Naive thymus-derived CD8-positive, alpha-beta T cell (primary cell): ENCODE measurements around the gene RGN. TPM values are rescaled to one million over a fixed set of nuclear protein-coding genes. Genes with fewer than 3 reads are reported as not detected.
A peak's percentile ranks its signal among the peaks of the same experiment; 100 is the strongest.

ENCODE experiments used
- ATAC-seq, 2 donors: fragments of 150-1000 bp; cut with Tn5 transposase in 1 of 2; sonication (Bioruptor Pico), chemical (Tn5 transposase) in 1 of 2; 1 replicate in 1 of 2; 2 replicates in 1 of 2; pipeline ENCODE4 v1.10.0; 2021; ENCODE audit warnings: mild to moderate bottlenecking in 2 of 2, moderate library complexity in 2 of 2
- POLR2A ChIA-PET: fragments of 350-600 bp; sonication (Branson Sonifier 250); formaldehyde crosslinking; loops from one replicate; lab custom pipeline; 2021; ENCODE audit warnings: antibody characterized with exemption; lab: Charles Lee
- DNase-seq, 10 donors: peaks; one replicate each; pipeline versions ENCODE4 v3.0.0 to v3.0.0-alpha.2; 2020 to 2022
- H3K27ac Mint-ChIP-seq, 10 donors: one replicate each; pipeline ENCODE4 v1.8.0; 2020 to 2022; ENCODE audit warnings: mild to moderate bottlenecking in 10 of 10, mixed read lengths in 10 of 10, moderate library complexity in 4 of 10, inconsistent platforms in 1 of 10
- H3K27me3 Mint-ChIP-seq, 5 donors: one replicate each; pipeline ENCODE4 v1.8.0; 2021 to 2022; ENCODE audit warnings: mixed read lengths in 5 of 5
- H3K36me3 Mint-ChIP-seq, 3 donors: one replicate each; pipeline ENCODE4 v1.8.0; 2020 to 2022; ENCODE audit warnings: mixed read lengths in 3 of 3, mild to moderate bottlenecking in 2 of 3, inconsistent platforms in 1 of 3
- H3K4me1 Mint-ChIP-seq, 4 donors: one replicate each; pipeline ENCODE4 v1.8.0; 2021 to 2022; ENCODE audit warnings: mixed read lengths in 4 of 4
- H3K4me3 Mint-ChIP-seq, 10 donors: one replicate each; pipeline ENCODE4 v1.8.0; 2020 to 2022; ENCODE audit warnings: mild to moderate bottlenecking in 10 of 10, mixed read lengths in 10 of 10, moderate library complexity in 6 of 10, inconsistent platforms in 1 of 10
- H3K9me3 Mint-ChIP-seq, 9 donors: one replicate each; pipeline ENCODE4 v1.8.0; 2020 to 2022; ENCODE audit warnings: mixed read lengths in 9 of 9, mild to moderate bottlenecking in 3 of 9, inconsistent platforms in 1 of 9, moderate library complexity in 1 of 9
- polyA plus RNA-seq, 3 donors: library from polyadenylated mRNA; unstranded; fragments of 300-500 nt; fragmentation: Illumina TruSeq; gene quantifications; one replicate each; pipeline ENCODE4 v1.2.3, GENCODE V29; 2021
- total RNA-seq, 8 experiments: library from RNA in 2 of 8; stranded (reverse) in 2 of 8; gene quantifications; one replicate each; pipeline ENCODE4 v1.2.3 and lab custom pipeline; 2021 to 2026

RGN gene
- total RNA-seq (not detected), polyA plus RNA-seq (not detected), total RNA-seq (lab: John Stamatoyannopoulos, UW) (0 to 0.07 (median 0) reads per million in 6 experiments)

DNA sequence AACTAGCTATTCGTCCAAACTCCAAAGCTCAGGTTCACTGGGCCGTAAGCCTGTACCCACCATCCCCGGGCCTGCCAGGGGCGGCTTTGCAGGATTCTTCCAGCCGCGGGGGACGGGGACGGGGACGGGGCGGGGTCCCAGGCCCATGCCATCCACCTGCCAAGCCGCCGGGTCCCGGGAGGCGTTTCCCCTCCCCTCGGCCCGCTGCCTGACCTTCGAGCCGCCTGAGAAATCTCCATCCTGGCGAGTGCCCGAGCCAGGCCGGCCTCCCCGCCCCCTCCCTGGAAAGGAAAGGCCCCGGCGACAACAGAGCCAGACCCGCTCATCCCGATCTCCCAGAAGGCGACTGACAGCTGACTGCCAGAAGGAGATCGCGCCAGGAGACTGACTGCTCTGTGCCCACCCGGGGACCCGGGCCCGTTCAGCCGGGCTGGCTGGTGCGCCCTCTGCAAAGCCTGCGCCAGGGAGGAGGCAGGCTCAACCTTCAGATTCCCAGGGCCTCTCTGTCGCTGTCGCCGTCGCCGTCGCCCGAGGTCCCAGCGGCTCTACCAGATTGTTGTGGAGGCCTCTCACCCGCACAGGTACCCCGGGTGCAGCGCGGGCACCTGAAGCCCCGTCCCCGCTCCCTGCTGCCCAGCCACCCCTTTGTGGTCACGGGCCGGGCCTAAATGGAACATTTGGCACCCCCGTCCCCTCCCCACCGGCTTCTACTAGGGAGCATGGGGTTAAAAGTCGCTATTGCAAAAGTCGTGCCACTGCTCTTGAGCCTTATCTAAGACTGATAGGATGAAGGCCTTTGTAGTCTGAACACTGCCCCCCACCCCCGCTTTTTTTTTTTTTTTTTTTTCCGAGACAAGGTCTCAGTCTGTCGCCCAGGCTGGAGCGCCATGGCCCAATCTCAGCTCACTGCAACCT is at the start of gene RGN:
RGN (plus strand) TSS at position 315 of the 915 bp plus-strand sequence. CDS start 2,702 bp downstream, outside the sequence.
- H3K4me1 Mint-ChIP-seq: peaks cover 0 to 2% (median 0%) of the 10 kb centered on the region in 4 donors
- no peaks in the 10 kb centered on the region for H3K9me3 Mint-ChIP-seq
- H3K27ac Mint-ChIP-seq: no peak within 1 kb of the TSS
- no peak for DNase-seq
- no peak for ATAC-seq
- H3K4me3 Mint-ChIP-seq: no peak within 1 kb of the TSS
- POLR2A ChIA-PET: no interaction called here
- H3K27me3 Mint-ChIP-seq: no peaks in the 10 kb centered on the region
- no peaks in the 10 kb centered on the region for H3K36me3 Mint-ChIP-seq

DNA sequence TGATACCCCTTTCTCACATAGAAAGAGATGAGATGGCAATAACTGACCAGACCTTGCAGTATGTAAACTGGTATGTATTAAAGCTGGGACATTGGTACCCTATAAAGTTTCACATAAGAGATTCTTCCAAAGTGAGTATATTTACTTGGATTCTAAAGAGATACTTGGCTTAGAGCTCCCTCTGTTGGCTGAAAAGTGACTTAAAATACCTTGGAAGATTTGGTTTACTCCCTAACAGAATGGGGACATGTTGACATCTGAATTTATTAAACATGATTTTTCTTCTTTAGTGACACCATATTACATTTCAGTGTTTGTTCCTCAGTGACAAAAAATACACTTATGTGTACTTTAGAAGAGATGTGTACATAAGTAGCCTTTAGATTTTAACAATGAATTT is 47.9 kb upstream of the RGN start:
- Mint-ChIP-seq H3K27ac (no peak overlapping the region), H3K36me3 (no peaks in the 10 kb centered on the region), H3K9me3 (no peaks in the 10 kb centered on the region), H3K4me3 (no peak overlapping the region), H3K27me3 (peaks cover 0 to 2% (median 0%) of the 10 kb centered on the region in 5 donors), H3K4me1 (no peaks in the 10 kb centered on the region)
- no peak for ATAC-seq
- POLR2A ChIA-PET: interaction anchor here (0.5 kb wide), 1 partner anchor 282 kb away, joined by 3 read pairs; no protein-coding TSS in a partner anchor
- peak in 5 of 10 donors; percentile 1 to 45 (median 34) for DNase-seq

DNA sequence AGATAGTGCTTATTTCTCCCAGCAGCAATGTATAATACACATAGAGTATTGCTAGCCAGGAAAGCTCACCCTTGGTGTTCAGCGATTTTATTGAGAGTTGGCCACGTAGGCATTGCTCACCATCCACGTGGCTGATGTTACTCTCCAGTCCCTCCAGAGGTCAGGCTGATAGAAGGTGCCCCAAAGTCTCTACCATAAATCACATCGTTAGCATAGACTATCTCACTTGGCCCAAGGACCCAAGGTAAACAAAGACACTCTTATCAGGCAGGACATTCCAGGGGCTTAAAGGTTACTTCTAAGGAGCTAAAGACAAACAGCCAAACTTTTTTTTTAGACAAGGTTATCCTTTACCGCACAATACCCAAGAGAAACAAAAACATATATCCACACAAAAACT is 30.3 kb upstream of the RGN start:
- Mint-ChIP-seq H3K9me3 (peaks cover 2 to 23% (median 14%) of the 10 kb centered on the region in 9 donors), H3K4me1 (no peaks in the 10 kb centered on the region), H3K36me3 (peaks cover 3 to 18% (median 4%) of the 10 kb centered on the region in 3 donors), H3K27me3 (peaks cover 0 to 5% (median 1%) of the 10 kb centered on the region in 5 donors), H3K4me3 (no peak overlapping the region), H3K27ac (no peak overlapping the region)
- ATAC-seq (no peak), DNase-seq (no peak)
- POLR2A ChIA-PET: no interaction called here

DNA sequence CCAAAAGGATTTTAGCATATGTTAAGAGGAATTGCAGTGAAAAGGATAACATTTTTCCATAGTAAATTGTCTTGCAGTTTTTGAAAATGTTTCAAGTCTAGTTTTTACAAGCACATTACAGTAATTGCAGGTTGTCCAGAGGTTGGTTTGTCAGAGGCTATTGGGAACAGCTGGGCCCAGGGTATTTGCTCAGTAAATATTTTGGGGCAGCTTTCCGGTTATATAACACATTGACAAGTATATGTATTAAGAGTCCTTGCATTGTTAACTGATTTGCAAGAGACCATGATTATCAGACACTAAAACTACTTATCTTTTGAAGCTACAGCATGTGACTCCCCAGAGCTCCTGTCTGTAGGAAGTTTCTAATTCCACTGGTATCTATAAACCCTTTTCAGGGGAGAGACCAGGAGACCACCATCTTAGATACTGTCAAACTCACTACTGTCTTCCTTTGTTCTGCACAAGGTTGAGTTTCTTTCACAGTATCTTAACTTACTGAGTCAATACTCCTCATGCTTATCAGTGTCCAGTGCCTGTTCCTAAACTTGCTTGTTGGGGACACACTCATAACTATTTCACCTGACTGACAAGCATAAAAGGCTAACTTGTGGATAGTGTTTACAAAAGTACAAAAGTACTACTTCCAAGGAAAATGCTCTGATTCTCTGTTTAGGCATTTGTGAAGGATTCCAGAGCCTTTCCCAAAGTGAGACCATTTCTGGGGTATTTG is 18.9 kb upstream of the RGN start:
- Mint-ChIP-seq H3K9me3 (no peaks in the 10 kb centered on the region), H3K4me3 (no peak overlapping the region), H3K27me3 (no peaks in the 10 kb centered on the region), H3K27ac (no peak overlapping the region), H3K36me3 (no peaks in the 10 kb centered on the region), H3K4me1 (no peaks in the 10 kb centered on the region)
- POLR2A ChIA-PET: interaction anchor here (0.7 kb wide), 1 partner anchor 1470 kb away, joined by 4 read pairs; no protein-coding TSS in a partner anchor
- ATAC-seq (no peak), DNase-seq (no peak)

DNA sequence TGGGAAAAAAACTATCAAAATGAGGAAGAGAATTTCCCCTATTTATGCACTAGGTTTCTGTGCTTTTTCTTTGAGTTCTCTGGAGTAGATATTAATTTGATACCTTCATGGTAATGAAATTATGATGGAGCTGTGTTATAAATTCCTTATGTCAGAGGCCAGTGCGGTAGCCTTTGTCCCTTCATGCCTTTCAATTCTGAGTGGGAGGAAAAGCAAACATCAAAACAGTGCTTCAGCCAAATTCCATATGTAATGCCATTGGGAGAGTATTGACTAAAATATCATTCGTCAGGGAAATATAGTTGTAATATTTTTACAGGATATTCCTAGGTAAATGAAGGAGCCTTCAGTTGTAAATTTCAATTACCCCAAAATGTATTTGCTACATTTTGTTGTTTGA is 17.5 kb upstream of the RGN start:
- Mint-ChIP-seq H3K4me1 (no peaks in the 10 kb centered on the region), H3K27me3 (no peaks in the 10 kb centered on the region), H3K4me3 (no peak overlapping the region), H3K27ac (no peak overlapping the region), H3K36me3 (no peaks in the 10 kb centered on the region), H3K9me3 (no peaks in the 10 kb centered on the region)
- DNase-seq (no peak), ATAC-seq (no peak)
- POLR2A ChIA-PET: no interaction called here

DNA sequence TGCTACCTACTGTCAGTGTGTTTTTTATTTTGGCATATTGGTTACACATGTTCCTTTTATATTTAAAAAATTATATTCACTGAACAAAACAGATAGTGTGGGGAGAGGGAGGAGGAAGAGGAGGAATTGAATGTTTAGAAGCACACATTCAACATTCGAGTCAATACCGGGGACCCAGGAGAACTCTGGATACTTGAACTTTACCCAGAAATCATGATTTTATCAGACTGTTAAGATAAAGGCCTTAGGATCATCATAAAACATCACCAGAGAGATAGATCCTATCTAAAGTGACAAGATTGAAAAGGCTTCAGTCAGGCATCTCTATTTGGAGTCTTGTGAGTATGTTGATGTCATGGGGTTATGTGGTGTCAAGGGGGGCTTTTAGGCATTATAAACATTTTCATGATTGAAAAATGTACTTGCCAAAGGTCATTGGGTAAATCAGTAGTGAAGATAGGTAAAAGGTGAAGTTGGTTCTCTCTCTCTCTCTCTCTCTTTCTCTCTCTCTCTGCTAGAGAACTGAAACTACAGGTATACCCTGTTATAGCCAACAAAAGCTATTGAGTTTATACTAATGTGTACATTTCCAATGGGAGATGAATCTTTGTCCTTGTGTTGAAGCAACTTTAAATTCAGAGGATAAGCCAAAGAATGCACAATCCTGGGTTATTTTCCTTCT is 16.9 kb upstream of the RGN start:
- Mint-ChIP-seq H3K27me3 (no peaks in the 10 kb centered on the region), H3K9me3 (no peaks in the 10 kb centered on the region), H3K4me3 (no peak overlapping the region), H3K4me1 (no peaks in the 10 kb centered on the region), H3K36me3 (no peaks in the 10 kb centered on the region), H3K27ac (no peak overlapping the region)
- POLR2A ChIA-PET: no interaction called here
- ATAC-seq: no peak
- DNase-seq: no peak

DNA sequence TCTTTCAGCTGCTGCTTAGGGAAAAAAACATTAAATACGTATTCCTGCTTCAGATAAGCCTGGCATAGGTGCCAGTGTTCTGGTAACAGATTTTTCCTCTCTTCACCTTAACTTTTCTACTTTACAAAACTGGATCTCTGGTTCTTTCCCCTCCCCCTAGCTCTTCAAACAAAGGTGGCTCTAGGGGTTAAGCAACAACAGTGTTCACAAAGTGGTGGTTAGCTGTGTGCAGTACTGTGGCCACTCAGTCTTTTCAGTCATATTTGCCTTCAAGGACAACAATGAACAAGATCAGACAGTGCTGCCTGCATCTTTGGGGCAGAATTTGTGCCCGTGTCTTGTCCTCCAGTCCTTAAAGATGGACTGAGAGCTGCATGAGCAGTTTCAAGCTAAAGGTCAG is 15.1 kb upstream of the RGN start:
- Mint-ChIP-seq H3K36me3 (no peaks in the 10 kb centered on the region), H3K27me3 (peaks cover 0 to 2% (median 0%) of the 10 kb centered on the region in 5 donors), H3K9me3 (no peaks in the 10 kb centered on the region), H3K4me1 (no peaks in the 10 kb centered on the region), H3K4me3 (no peak overlapping the region), H3K27ac (peak overlapping the region in 1 of 10 donors; percentile 9)
- no peak for ATAC-seq
- no peak for DNase-seq
- POLR2A ChIA-PET: no interaction called here

DNA sequence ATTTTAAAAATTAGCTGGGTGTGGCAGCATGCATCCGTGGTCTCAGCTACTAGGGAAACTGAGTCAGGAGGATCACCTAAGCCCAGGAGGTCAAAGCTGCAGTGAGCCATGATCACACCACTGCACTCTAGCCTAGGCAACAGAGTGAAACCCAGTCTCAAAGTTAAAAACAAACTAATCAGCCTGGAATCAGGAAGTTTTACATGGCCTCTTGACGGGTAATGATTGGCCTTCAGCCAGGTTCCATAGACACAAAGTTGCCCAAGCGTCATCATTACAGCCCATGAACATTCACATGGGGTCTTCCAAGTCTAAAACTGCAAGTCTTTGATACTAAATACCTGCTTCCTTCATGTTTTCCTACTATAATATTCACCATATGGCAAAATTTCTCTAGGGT is 10.0 kb upstream of the RGN start:
- Mint-ChIP-seq H3K27ac (no peak overlapping the region), H3K4me3 (no peak overlapping the region)
- no peak for ATAC-seq

DNA sequence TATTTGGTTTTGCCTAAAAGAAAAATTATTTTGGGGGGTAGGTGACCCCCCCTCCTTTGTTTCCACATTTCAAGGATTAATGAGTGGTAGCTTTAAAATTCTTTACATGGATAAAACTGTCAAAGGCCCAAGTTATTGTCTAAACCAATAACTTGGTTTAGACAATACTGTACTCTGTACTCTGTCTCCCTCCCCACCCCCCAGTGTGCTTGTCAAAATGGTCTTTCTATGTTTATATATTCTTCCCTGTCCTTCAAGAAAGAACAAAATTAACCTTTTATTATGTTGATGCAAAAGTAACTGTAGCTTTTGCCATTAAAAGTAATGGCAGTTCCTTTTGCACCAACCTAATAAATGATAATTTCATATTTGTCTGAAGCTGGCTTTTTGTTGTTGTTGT is 9.5 kb upstream of the RGN start:
- Mint-ChIP-seq H3K27me3 (peaks cover 0 to 4% (median 0%) of the 10 kb centered on the region in 5 donors), H3K9me3 (no peaks in the 10 kb centered on the region), H3K36me3 (no peaks in the 10 kb centered on the region), H3K4me1 (no peaks in the 10 kb centered on the region), H3K4me3 (no peak overlapping the region), H3K27ac (no peak overlapping the region)
- POLR2A ChIA-PET: no interaction called here
- no peak for DNase-seq
- no peak for ATAC-seq

More for the DNA sequence above, 10.0 kb upstream of the RGN start:
- H3K4me1 Mint-ChIP-seq: no peaks in the 10 kb centered on the region
- H3K36me3 Mint-ChIP-seq: no peaks in the 10 kb centered on the region
- POLR2A ChIA-PET: no interaction called here
- no peak for DNase-seq
- peaks cover 0 to 4% (median 0%) of the 10 kb centered on the region in 5 donors for H3K27me3 Mint-ChIP-seq
- no peaks in the 10 kb centered on the region for H3K9me3 Mint-ChIP-seq

DNA sequence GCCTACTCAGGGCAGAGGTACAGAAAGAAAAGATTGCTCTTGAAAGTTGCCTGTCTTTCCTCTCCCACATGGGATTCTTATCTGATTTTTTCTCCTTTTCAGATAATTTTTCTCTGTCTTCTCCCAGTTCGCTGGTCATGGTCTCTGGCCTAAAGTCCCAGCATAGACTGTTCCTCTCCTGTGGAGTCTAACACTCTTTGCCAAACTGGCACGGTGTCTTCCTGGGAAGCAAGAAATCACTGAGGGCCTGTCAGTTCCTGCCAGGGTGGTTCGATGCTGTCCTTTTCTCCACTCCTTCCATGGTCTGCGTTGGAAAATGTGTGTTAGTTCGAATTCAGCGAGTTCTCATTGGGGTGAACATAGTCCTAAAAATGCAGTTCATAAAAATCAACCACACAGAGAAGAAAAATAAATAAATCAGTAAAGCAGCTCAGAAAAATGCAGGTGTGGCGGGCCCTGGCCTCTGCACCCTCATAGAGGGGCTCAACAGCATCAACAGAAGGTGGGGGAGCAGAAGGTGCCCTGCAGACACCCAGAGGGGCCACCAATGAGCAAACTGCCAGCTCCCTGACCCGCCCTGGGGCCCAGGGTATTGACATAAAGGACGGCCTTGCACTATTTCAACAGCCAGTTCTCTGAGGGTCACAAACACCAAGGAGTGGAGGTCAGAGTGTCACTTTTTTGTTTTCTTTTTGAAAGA is 2.1 kb downstream of the RGN start:
- no peaks in the 10 kb centered on the region for H3K36me3 Mint-ChIP-seq
- ATAC-seq (no peak), DNase-seq (no peak)
- POLR2A ChIA-PET: no interaction called here
- no peaks in the 10 kb centered on the region for H3K9me3 Mint-ChIP-seq
- H3K27ac Mint-ChIP-seq: no peak overlapping the region
- H3K27me3 Mint-ChIP-seq: no peaks in the 10 kb centered on the region
- peaks cover 0 to 2% (median 0%) of the 10 kb centered on the region in 4 donors for H3K4me1 Mint-ChIP-seq
- H3K4me3 Mint-ChIP-seq: no peak overlapping the region

DNA sequence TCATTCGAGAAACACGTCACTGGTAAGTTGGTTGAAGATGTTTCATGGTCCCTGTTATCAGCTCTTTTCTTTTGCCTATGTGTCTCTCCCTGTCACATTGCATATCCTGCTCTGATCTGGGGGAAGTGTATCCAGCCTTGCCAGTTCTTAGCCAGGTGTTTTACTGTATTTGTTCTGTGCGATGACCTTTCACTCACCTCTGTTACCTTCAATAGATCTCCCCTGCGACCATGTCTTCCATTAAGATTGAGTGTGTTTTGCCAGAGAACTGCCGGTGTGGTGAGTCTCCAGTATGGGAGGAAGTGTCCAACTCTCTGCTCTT is 2.6 kb downstream of the RGN start:
- Mint-ChIP-seq H3K4me3 (no peak overlapping the region), H3K36me3 (no peaks in the 10 kb centered on the region), H3K27ac (peak overlapping the region in 1 of 10 donors; percentile 1), H3K4me1 (peaks cover 0 to 2% (median 0%) of the 10 kb centered on the region in 4 donors), H3K9me3 (no peaks in the 10 kb centered on the region), H3K27me3 (no peaks in the 10 kb centered on the region)
- ATAC-seq: no peak
- POLR2A ChIA-PET: no interaction called here
- no peak for DNase-seq

DNA sequence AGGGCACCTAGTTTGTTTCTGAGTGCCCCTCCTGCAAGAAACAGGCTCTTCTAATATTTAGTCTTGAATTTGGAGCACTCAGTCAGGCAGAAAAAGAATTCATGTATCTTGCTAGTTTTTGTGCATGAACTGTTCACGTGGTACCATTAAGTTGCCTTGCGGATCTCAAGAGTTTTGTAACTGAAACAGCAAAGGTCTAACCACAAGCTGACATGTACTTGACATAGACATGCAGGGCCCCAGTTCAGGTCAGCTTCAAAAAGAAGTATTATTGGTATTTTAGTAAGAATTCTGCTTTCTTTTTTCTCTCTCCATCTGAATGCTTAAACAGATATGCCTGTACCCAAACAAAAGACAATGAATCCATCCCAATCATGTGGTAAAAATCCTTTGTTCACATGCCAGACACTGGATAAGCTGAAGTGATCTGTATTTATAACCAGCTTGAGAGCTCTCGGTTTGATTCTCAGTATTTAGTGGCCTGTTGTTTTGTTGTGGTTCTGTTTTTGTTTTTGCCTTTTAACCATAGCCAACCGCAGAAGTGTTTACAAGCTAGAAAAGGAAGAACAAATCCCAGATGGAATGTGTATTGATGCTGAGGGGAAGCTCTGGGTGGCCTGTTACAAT is 13.0 kb downstream of the RGN start:
- POLR2A ChIA-PET: no interaction called here
- no peaks in the 10 kb centered on the region for H3K9me3 Mint-ChIP-seq
- peak overlapping the region in 5 of 10 donors; percentile 11 to 76 (median 51) for H3K27ac Mint-ChIP-seq
- H3K27me3 Mint-ChIP-seq: no peaks in the 10 kb centered on the region
- no peak overlapping the region for H3K4me3 Mint-ChIP-seq
- no peaks in the 10 kb centered on the region for H3K36me3 Mint-ChIP-seq
- H3K4me1 Mint-ChIP-seq: peaks cover 4 to 12% (median 7%) of the 10 kb centered on the region in 4 donors
- DNase-seq: no peak
- ATAC-seq: no peak
